ENCODE results near the gene G3BP1. TPM values are rescaled to one million over a fixed set of nuclear protein-coding genes. Genes with fewer than 3 reads are reported as not detected.
A peak's percentile ranks its signal among the peaks of the same experiment; 100 is the strongest.

The G3BP1 gene
- total RNA-seq, 1 donor from 2014 or later = 127 TPM

DNA sequence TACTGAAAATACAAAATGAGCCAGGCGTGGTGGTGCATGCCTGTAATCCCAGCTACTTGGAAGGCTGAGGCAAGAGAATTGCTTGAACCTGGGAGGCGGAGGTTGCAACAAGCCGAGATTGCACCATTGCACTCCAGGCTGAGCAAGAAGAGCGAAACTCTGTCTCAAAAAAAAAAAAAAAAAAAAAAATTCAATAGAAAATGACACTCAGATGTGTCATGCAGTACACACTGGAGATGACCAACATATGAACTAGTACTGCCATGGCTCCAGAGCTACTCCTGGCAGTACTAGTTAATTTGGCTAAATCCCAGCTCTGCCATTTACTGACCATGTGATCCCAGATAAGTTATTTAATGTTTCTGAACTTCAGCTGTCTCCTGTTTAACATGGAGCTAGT, 20.7 kb upstream of the G3BP1 start:
- H3K27ac Mint-ChIP-seq (ENCODE audit: unreplicated experiment) = no peak overlapping the region

DNA sequence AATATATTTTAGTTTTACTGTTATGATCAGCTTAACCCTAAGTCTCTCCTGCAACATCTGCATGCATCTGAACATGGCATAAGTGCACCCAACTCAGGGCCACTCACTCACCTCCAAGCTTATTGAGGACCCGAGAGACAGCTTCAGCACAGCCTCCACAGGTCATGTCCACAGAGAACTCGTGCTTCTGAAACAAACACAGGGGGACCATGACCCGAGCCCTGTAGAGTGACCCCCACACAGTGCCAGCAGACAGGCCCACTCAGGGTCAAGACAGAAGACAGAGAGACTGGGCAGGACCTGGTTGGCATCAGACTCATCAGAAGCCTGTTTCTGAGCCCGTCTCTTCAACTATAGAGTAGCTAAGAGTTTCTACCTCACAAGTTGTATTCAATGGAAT, 20.2 kb upstream of the G3BP1 start:
- Mint-ChIP-seq H3K4me1 (ENCODE audit: low read depth, unreplicated experiment) (no peaks in the 10 kb centered on the region), H3K27ac (ENCODE audit: unreplicated experiment) (no peak overlapping the region), H3K4me3 (ENCODE audit: unreplicated experiment) (no peak overlapping the region), H3K9me3 (ENCODE audit: unreplicated experiment) (peaks cover 2% of the 10 kb centered on the region), H3K36me3 (ENCODE audit: unreplicated experiment) (no peaks in the 10 kb centered on the region), H3K27me3 (ENCODE audit: unreplicated experiment) (peaks cover 3% of the 10 kb centered on the region)
- no peak for DNase-seq
- TF ChIP-seq, protein P1, sequence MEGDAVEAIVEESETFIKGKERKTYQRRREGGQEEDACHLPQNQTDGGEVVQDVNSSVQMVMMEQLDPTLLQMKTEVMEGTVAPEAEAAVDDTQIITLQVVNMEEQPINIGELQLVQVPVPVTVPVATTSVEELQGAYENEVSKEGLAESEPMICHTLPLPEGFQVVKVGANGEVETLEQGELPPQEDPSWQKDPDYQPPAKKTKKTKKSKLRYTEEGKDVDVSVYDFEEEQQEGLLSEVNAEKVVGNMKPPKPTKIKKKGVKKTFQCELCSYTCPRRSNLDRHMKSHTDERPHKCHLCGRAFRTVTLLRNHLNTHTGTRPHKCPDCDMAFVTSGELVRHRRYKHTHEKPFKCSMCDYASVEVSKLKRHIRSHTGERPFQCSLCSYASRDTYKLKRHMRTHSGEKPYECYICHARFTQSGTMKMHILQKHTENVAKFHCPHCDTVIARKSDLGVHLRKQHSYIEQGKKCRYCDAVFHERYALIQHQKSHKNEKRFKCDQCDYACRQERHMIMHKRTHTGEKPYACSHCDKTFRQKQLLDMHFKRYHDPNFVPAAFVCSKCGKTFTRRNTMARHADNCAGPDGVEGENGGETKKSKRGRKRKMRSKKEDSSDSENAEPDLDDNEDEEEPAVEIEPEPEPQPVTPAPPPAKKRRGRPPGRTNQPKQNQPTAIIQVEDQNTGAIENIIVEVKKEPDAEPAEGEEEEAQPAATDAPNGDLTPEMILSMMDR (IDR thresholded peaks at IDR 0.05; ENCODE audit: partially characterized antibody, unreplicated experiment) = no peak

More for the DNA sequence above, 20.7 kb upstream of the G3BP1 start:
- TF ChIP-seq, protein P1 (IDR thresholded peaks at IDR 0.05; ENCODE audit: partially characterized antibody, unreplicated experiment) = no peak
- no peaks in the 10 kb centered on the region for H3K27me3 Mint-ChIP-seq (ENCODE audit: unreplicated experiment)
- no peaks in the 10 kb centered on the region for H3K36me3 Mint-ChIP-seq (ENCODE audit: unreplicated experiment)
- no peaks in the 10 kb centered on the region for H3K4me1 Mint-ChIP-seq (ENCODE audit: low read depth, unreplicated experiment)
- no peak overlapping the region for H3K4me3 Mint-ChIP-seq (ENCODE audit: unreplicated experiment)
- no peaks in the 10 kb centered on the region for H3K9me3 Mint-ChIP-seq (ENCODE audit: unreplicated experiment)
- no peak for DNase-seq

GRCh38 chr5:151755383-151755782, 16.4 kb upstream of the G3BP1 start:
- Mint-ChIP-seq H3K27me3 (ENCODE audit: unreplicated experiment) (peaks cover 5% of the 10 kb centered on the region), H3K4me3 (ENCODE audit: unreplicated experiment) (no peak overlapping the region), H3K27ac (ENCODE audit: unreplicated experiment) (no peak overlapping the region), H3K36me3 (ENCODE audit: unreplicated experiment) (no peaks in the 10 kb centered on the region), H3K9me3 (ENCODE audit: unreplicated experiment) (peaks cover 2% of the 10 kb centered on the region), H3K4me1 (ENCODE audit: low read depth, unreplicated experiment) (peaks cover 10% of the 10 kb centered on the region)
- TF ChIP-seq, protein P1 (IDR thresholded peaks at IDR 0.05; ENCODE audit: partially characterized antibody, unreplicated experiment) = no peak
- no peak for DNase-seq

- H3K4me1 Mint-ChIP-seq (ENCODE audit: low read depth, unreplicated experiment) = peaks cover 10% of the 10 kb centered on the region
- no peaks in the 10 kb centered on the region for H3K36me3 Mint-ChIP-seq (ENCODE audit: unreplicated experiment)
- peak overlapping the region; percentile 6 for H3K27ac Mint-ChIP-seq (ENCODE audit: unreplicated experiment)
- H3K27me3 Mint-ChIP-seq (ENCODE audit: unreplicated experiment) = peaks cover 5% of the 10 kb centered on the region
- peaks cover 2% of the 10 kb centered on the region for H3K9me3 Mint-ChIP-seq (ENCODE audit: unreplicated experiment)
- peak overlapping the region; percentile 87 for H3K4me3 Mint-ChIP-seq (ENCODE audit: unreplicated experiment)
- no peak for DNase-seq
- TF ChIP-seq, protein P1 (IDR thresholded peaks at IDR 0.05; ENCODE audit: partially characterized antibody, unreplicated experiment) = no peak
Observed at GRCh38 chr5:151757233-151758140, 14.3 kb upstream of the G3BP1 start.

- Mint-ChIP-seq H3K9me3 (ENCODE audit: unreplicated experiment) (peaks cover 2% of the 10 kb centered on the region), H3K36me3 (ENCODE audit: unreplicated experiment) (no peaks in the 10 kb centered on the region), H3K27ac (ENCODE audit: unreplicated experiment) (peak overlapping the region; percentile 78), H3K4me3 (ENCODE audit: unreplicated experiment) (peak overlapping the region; percentile 87), H3K27me3 (ENCODE audit: unreplicated experiment) (peaks cover 5% of the 10 kb centered on the region), H3K4me1 (ENCODE audit: low read depth, unreplicated experiment) (peaks cover 16% of the 10 kb centered on the region)
- DNase-seq = peak; percentile 36
- TF ChIP-seq, protein P1 (IDR thresholded peaks at IDR 0.05; ENCODE audit: partially characterized antibody, unreplicated experiment) = no peak
Observed at GRCh38 chr5:151758141-151758429, 13.7 kb upstream of the G3BP1 start.
